ENCODE data around the gene KMT5C. TPM values are rescaled to one million over a fixed set of nuclear protein-coding genes. Genes with fewer than 3 reads are reported as not detected.

The KMT5C gene
- total and polyA plus RNA-seq, 5 donors, result 6.3 to 9.8 (median 7.7) TPM

GRCh38 chr19:55339889-55340783 lies 460 bp downstream of the KMT5C start:
- ATAC-seq (no peak), DNase-seq (peak in 2 of 3 donors; percentile 65 to 73)
- Histone ChIP-seq H3K4me3 (ENCODE audit: low read length) (peak overlapping the region; percentile 93), H3K27me3 (ENCODE audit: control insufficient read depth, insufficient read depth) (no peaks in the 10 kb centered on the region), H3K27ac (ENCODE audit: low read length) (peak overlapping the region; percentile 54), H3K4me1 (ENCODE audit: control insufficient read depth, insufficient read depth, low read length) (peaks cover 5% of the 10 kb centered on the region), H3K9me3 (ENCODE audit: control insufficient read depth, low read length) (no peaks in the 10 kb centered on the region)
- intact Hi-C loops (cut with DNase I), result loop anchor here in 1 of 4 donors (5.0 kb wide), 1 partner anchor 42 kb away; the partner anchor contains the start of gene TMEM238
- WGBS, result 3% methylated on average over 43 of the region's 44 CpGs

- peaks cover 5% of the 10 kb centered on the region for H3K4me1 ChIP-seq (ENCODE audit: control insufficient read depth, insufficient read depth, low read length)
- no peaks in the 10 kb centered on the region for H3K27me3 ChIP-seq (ENCODE audit: control insufficient read depth, insufficient read depth)
- 3% methylated on average over 24 of the region's 24 CpGs for WGBS
- H3K27ac ChIP-seq (ENCODE audit: low read length), result no peak overlapping the region
- H3K9me3 ChIP-seq (ENCODE audit: control insufficient read depth, low read length), result no peaks in the 10 kb centered on the region
- no peak for ATAC-seq
- intact Hi-C loops (cut with DNase I), result loop anchor here in 1 of 4 donors (5.0 kb wide), 1 partner anchor 42 kb away; the partner anchor contains the start of gene TMEM238
- peak overlapping the region; percentile 93 for H3K4me3 ChIP-seq (ENCODE audit: low read length)
- DNase-seq, result peak in 1 of 3 donors; percentile 64
These were observed 1.1 kb downstream of the KMT5C start for GRCh38 chr19:55340784-55341147.

GRCh38 chr19:55341171-55341588 lies 1.5 kb downstream of the KMT5C start:
- H3K27me3 ChIP-seq (ENCODE audit: control insufficient read depth, insufficient read depth), result no peaks in the 10 kb centered on the region
- no peak overlapping the region for H3K27ac ChIP-seq (ENCODE audit: low read length)
- H3K4me3 ChIP-seq (ENCODE audit: low read length), result peak overlapping the region; percentile 93
- WGBS, result 2% methylated on average over 15 of the region's 15 CpGs
- DNase-seq (peak; percentile 77 to 89 (median 87)), ATAC-seq (no peak)
- no peaks in the 10 kb centered on the region for H3K9me3 ChIP-seq (ENCODE audit: control insufficient read depth, low read length)
- peaks cover 5% of the 10 kb centered on the region for H3K4me1 ChIP-seq (ENCODE audit: control insufficient read depth, insufficient read depth, low read length)
- intact Hi-C loops (cut with DNase I), result loop anchor here in 1 of 4 donors (5.0 kb wide), 1 partner anchor 41 kb away; the partner anchor contains the start of gene TMEM238

- intact Hi-C loops (cut with DNase I), result loop anchor here in 1 of 4 donors (5.0 kb wide), 1 partner anchor 40 kb away; the partner anchor contains the start of gene TMEM238
These were observed 2.2 kb downstream of the KMT5C start for GRCh38 chr19:55341595-55342531.

GRCh38 chr19:55344444-55344843 lies 4.8 kb downstream of the KMT5C start:
- H3K9me3 ChIP-seq (ENCODE audit: control insufficient read depth, low read length), result no peaks in the 10 kb centered on the region
- no peaks in the 10 kb centered on the region for H3K27me3 ChIP-seq (ENCODE audit: control insufficient read depth, insufficient read depth)
- ATAC-seq, result no peak
- H3K27ac ChIP-seq (ENCODE audit: low read length), result no peak overlapping the region
- no peak for DNase-seq
- peaks cover 5% of the 10 kb centered on the region for H3K4me1 ChIP-seq (ENCODE audit: control insufficient read depth, insufficient read depth, low read length)
- no peak overlapping the region for H3K4me3 ChIP-seq (ENCODE audit: low read length)
- intact Hi-C loops (cut with DNase I), result loop anchor here in 1 of 4 donors (5.0 kb wide), 1 partner anchor 38 kb away; the partner anchor contains the start of gene TMEM238
- 81% methylated on average over 9 of the region's 9 CpGs for WGBS

More at GRCh38 chr19:55341595-55342531, 2.2 kb downstream of the KMT5C start:
- ATAC-seq (no peak), DNase-seq (peak in 1 of 3 donors; percentile 57)
- Histone ChIP-seq H3K27me3 (ENCODE audit: control insufficient read depth, insufficient read depth) (no peaks in the 10 kb centered on the region), H3K4me3 (ENCODE audit: low read length) (no peak overlapping the region), H3K27ac (ENCODE audit: low read length) (no peak overlapping the region), H3K4me1 (ENCODE audit: control insufficient read depth, insufficient read depth, low read length) (peaks cover 5% of the 10 kb centered on the region), H3K9me3 (ENCODE audit: control insufficient read depth, low read length) (no peaks in the 10 kb centered on the region)
- 88% methylated on average over 50 of the region's 50 CpGs for WGBS

- no peaks in the 10 kb centered on the region for H3K27me3 ChIP-seq (ENCODE audit: control insufficient read depth, insufficient read depth)
- DNase-seq (no peak), ATAC-seq (no peak)
- no peak overlapping the region for H3K27ac ChIP-seq (ENCODE audit: low read length)
- H3K9me3 ChIP-seq (ENCODE audit: control insufficient read depth, low read length), result no peaks in the 10 kb centered on the region
- intact Hi-C loops (cut with DNase I), result no loop called here
- WGBS, result 85% methylated on average over 22 of the region's 22 CpGs
- H3K4me1 ChIP-seq (ENCODE audit: control insufficient read depth, insufficient read depth, low read length), result peaks cover 5% of the 10 kb centered on the region
- H3K4me3 ChIP-seq (ENCODE audit: low read length), result no peak overlapping the region
These were observed 5.6 kb downstream of the KMT5C start for GRCh38 chr19:55345101-55345817.

GRCh38 chr19:55345818-55346724 lies 6.4 kb downstream of the KMT5C start:
- ATAC-seq, result peak; percentile 3 to 40
- Histone ChIP-seq H3K9me3 (ENCODE audit: control insufficient read depth, low read length) (no peaks in the 10 kb centered on the region), H3K27ac (ENCODE audit: low read length) (no peak overlapping the region), H3K4me3 (ENCODE audit: low read length) (no peak overlapping the region), H3K27me3 (ENCODE audit: control insufficient read depth, insufficient read depth) (no peaks in the 10 kb centered on the region), H3K4me1 (ENCODE audit: control insufficient read depth, insufficient read depth, low read length) (no peaks in the 10 kb centered on the region)
- intact Hi-C loops (cut with DNase I), result no loop called here
- DNase-seq, result peak; percentile 69 to 85 (median 79)
- WGBS, result 83% methylated on average over 43 of the region's 43 CpGs

GRCh38 chr19:55346725-55347441 lies 7.2 kb downstream of the KMT5C start:
- Histone ChIP-seq H3K4me3 (ENCODE audit: low read length) (no peak overlapping the region), H3K9me3 (ENCODE audit: control insufficient read depth, low read length) (no peaks in the 10 kb centered on the region), H3K27ac (ENCODE audit: low read length) (no peak overlapping the region), H3K4me1 (ENCODE audit: control insufficient read depth, insufficient read depth, low read length) (no peaks in the 10 kb centered on the region), H3K27me3 (ENCODE audit: control insufficient read depth, insufficient read depth) (no peaks in the 10 kb centered on the region)
- intact Hi-C loops (cut with DNase I), result no loop called here
- peak in 1 of 2 donors; percentile 2 for ATAC-seq
- DNase-seq, result peak in 1 of 3 donors; percentile 43
- 83% methylated on average over 41 of the region's 41 CpGs for WGBS

GRCh38 chr19:55347442-55348009 lies 7.8 kb downstream of the KMT5C start:
- Histone ChIP-seq H3K4me3 (ENCODE audit: low read length) (no peak overlapping the region), H3K27ac (ENCODE audit: low read length) (no peak overlapping the region), H3K4me1 (ENCODE audit: control insufficient read depth, insufficient read depth, low read length) (no peaks in the 10 kb centered on the region), H3K27me3 (ENCODE audit: control insufficient read depth, insufficient read depth) (no peaks in the 10 kb centered on the region), H3K9me3 (ENCODE audit: control insufficient read depth, low read length) (no peaks in the 10 kb centered on the region)
- DNase-seq (peak in 1 of 3 donors; percentile 20), ATAC-seq (no peak)
- WGBS, result 78% methylated on average over 10 of the region's 10 CpGs
- intact Hi-C loops (cut with DNase I), result no loop called here

Data from right cardiac atrium (tissue), 5 donors.